ENCODE results near the gene MKS1.

MKS1 gene

DNA sequence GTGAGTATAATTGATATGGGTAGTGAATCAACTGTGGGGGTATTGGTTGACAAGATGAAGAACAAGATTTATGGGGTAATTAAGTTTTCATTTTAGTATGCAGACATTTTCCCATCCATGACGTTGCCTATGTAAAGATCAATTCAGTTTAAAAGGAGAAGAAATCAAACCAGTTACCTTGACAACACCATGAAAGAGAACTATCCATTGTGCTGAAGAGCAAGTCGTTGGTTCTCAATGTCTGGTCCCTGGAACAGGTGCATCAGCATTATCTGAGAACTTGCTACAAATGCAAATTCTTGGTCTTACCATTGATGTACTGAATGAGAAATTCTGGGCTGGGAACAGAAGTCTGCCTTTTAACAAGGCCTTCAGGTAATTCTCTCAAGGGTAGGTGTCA, 53.1 kb downstream of the MKS1 start:
- no peaks in the 10 kb centered on the region for H3F3A ChIP-seq (ENCODE audit: insufficient read depth, low read length)
- no peaks in the 10 kb centered on the region for H3K9me3 ChIP-seq (ENCODE audit: low read length)
- H3K27ac ChIP-seq (ENCODE audit: low read depth, low read length, poor library complexity, severe bottlenecking): no peak overlapping the region

DNA sequence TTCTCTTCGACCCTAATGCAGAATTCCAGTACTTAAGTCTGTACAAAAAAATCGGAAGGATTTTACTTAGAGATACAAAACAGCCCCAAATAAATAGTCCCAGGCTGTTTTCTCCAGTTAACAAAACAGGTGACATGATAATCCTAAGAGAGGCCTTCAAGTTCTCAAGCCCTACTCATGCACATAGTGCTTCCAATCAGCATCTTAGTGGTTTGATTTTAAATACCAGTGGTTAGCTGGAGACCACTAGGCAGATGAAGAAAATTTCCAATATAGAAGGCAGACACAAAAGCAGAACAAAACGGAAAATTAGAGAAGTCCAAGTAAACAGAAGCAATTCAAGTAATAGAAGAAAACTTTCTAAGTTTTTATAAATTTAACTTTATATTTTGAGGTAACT, 57.5 kb downstream of the MKS1 start:
- Histone ChIP-seq H3K27ac (ENCODE audit: low read depth, low read length, poor library complexity, severe bottlenecking) (no peak overlapping the region), H2AFZ (ENCODE audit: low read length) (no peak overlapping the region), H3F3A (ENCODE audit: insufficient read depth, low read length) (no peaks in the 10 kb centered on the region), H3K9me3 (ENCODE audit: low read length) (no peaks in the 10 kb centered on the region), H3K9me2 (ENCODE audit: low read depth, low read length) (no peaks in the 10 kb centered on the region), H3K36me3 (ENCODE audit: insufficient read depth, low read length) (no peaks in the 10 kb centered on the region), H3K4me3 (ENCODE audit: low read depth, low read length, poor library complexity, severe bottlenecking) (no peak overlapping the region), H4K20me1 (ENCODE audit: insufficient read depth, low read length) (no peaks in the 10 kb centered on the region), H3K79me2 (ENCODE audit: insufficient read depth, low read length) (no peaks in the 10 kb centered on the region), H3K4me2 (ENCODE audit: low read length) (no peak overlapping the region), H3K4me1 (ENCODE audit: insufficient read depth, low read length, severe bottlenecking) (no peaks in the 10 kb centered on the region), H3K27me3 (ENCODE audit: insufficient read depth, low read length) (0 out of 2 replicates have a peak, but pooled peaks cover 3% of the 10 kb centered on the region), H3K9ac (ENCODE audit: low read length) (no peak overlapping the region)
- TF ChIP-seq EZH2 (IDR thresholded peaks at IDR 0.05; ENCODE audit: borderline replicate concordance, low read length): no peak
- TF ChIP-seq, protein P1, sequence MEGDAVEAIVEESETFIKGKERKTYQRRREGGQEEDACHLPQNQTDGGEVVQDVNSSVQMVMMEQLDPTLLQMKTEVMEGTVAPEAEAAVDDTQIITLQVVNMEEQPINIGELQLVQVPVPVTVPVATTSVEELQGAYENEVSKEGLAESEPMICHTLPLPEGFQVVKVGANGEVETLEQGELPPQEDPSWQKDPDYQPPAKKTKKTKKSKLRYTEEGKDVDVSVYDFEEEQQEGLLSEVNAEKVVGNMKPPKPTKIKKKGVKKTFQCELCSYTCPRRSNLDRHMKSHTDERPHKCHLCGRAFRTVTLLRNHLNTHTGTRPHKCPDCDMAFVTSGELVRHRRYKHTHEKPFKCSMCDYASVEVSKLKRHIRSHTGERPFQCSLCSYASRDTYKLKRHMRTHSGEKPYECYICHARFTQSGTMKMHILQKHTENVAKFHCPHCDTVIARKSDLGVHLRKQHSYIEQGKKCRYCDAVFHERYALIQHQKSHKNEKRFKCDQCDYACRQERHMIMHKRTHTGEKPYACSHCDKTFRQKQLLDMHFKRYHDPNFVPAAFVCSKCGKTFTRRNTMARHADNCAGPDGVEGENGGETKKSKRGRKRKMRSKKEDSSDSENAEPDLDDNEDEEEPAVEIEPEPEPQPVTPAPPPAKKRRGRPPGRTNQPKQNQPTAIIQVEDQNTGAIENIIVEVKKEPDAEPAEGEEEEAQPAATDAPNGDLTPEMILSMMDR (IDR thresholded peaks at IDR 0.05; ENCODE audit: low read length): no peak

More for the DNA sequence above, 53.1 kb downstream of the MKS1 start:
- Histone ChIP-seq H4K20me1 (ENCODE audit: insufficient read depth, low read length) (no peaks in the 10 kb centered on the region), H2AFZ (ENCODE audit: low read length) (no peak overlapping the region), H3K27me3 (ENCODE audit: insufficient read depth, low read length) (no peaks in the 10 kb centered on the region), H3K36me3 (ENCODE audit: insufficient read depth, low read length) (no peaks in the 10 kb centered on the region), H3K4me3 (ENCODE audit: low read depth, low read length, poor library complexity, severe bottlenecking) (no peak overlapping the region), H3K79me2 (ENCODE audit: insufficient read depth, low read length) (no peaks in the 10 kb centered on the region), H3K9ac (ENCODE audit: low read length) (no peak overlapping the region), H3K9me2 (ENCODE audit: low read depth, low read length) (no peaks in the 10 kb centered on the region), H3K4me2 (ENCODE audit: low read length) (no peak overlapping the region), H3K4me1 (ENCODE audit: insufficient read depth, low read length, severe bottlenecking) (no peaks in the 10 kb centered on the region)
- TF ChIP-seq EZH2 (IDR thresholded peaks at IDR 0.05; ENCODE audit: borderline replicate concordance, low read length): no peak
- TF ChIP-seq, protein P1 (IDR thresholded peaks at IDR 0.05; ENCODE audit: low read length): no peak

DNA sequence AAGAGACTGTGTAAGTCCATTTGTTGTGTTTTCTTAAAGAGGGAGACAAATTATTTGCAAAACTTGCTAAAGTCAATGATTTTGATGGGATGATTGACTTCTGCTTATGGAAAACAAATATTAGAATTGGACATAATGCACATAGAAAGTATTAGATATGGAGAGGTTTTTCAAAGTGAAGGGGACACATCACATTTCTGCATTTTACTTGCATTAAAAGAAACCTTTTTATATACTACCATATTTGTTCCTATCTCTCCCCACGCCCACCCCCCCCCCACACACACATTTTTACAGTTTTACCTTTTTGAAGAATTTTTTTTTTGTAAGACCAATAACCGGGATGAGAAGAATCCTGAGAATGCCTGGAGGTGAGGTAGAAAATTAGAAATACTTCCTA, 60.9 kb downstream of the MKS1 start:
- no peak for TF ChIP-seq EZH2 (IDR thresholded peaks at IDR 0.05; ENCODE audit: borderline replicate concordance, low read length)
- TF ChIP-seq, protein P1 (IDR thresholded peaks at IDR 0.05; ENCODE audit: low read length): no peak
- no peak overlapping the region for H3K9ac ChIP-seq (ENCODE audit: low read length)
- H3K4me1 ChIP-seq (ENCODE audit: insufficient read depth, low read length, severe bottlenecking): no peaks in the 10 kb centered on the region
- H4K20me1 ChIP-seq (ENCODE audit: insufficient read depth, low read length): no peaks in the 10 kb centered on the region
- H3K4me3 ChIP-seq (ENCODE audit: low read depth, low read length, poor library complexity, severe bottlenecking): no peak overlapping the region
- H3K27me3 ChIP-seq (ENCODE audit: insufficient read depth, low read length): 0 out of 2 replicates have a peak, but pooled peaks cover 4% of the 10 kb centered on the region
- H3K9me3 ChIP-seq (ENCODE audit: low read length): no peaks in the 10 kb centered on the region
- H3F3A ChIP-seq (ENCODE audit: insufficient read depth, low read length): no peaks in the 10 kb centered on the region
- no peak overlapping the region for H2AFZ ChIP-seq (ENCODE audit: low read length)
- no peaks in the 10 kb centered on the region for H3K9me2 ChIP-seq (ENCODE audit: low read depth, low read length)
- no peak overlapping the region for H3K4me2 ChIP-seq (ENCODE audit: low read length)
- no peaks in the 10 kb centered on the region for H3K79me2 ChIP-seq (ENCODE audit: insufficient read depth, low read length)
- H3K36me3 ChIP-seq (ENCODE audit: insufficient read depth, low read length): no peaks in the 10 kb centered on the region
- H3K27ac ChIP-seq (ENCODE audit: low read depth, low read length, poor library complexity, severe bottlenecking): no peak overlapping the region
